ENCODE data around the gene TRPM5.

Gene TRPM5

DNA sequence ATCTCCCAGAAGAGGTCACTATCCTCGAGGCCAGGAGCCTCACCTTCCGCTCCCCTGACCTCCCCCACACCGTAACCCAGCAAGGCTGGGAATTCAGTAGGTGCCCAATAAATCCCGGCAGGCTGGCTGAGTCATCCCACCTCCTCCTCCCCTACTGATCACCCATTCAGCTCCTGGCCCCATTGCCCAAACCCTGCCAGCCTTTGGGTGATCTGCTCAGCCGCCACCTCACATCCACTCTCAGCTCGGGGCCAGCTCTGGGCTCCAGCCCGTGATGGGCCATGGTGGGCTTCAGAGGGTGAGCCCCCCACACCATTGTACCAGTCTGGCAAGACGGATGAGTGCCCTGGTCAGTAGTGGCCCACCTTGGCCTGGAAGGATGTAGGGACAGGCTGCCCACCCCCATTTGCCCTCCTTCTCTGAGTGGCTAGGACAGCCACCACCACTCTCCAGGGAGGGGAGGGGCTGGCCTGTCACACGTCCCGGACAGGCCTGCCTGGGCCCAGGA lies 8.2 kb downstream of the TRPM5 start:
- DNase-seq (ENCODE audit: low read depth, low spot score) = no peak

DNA sequence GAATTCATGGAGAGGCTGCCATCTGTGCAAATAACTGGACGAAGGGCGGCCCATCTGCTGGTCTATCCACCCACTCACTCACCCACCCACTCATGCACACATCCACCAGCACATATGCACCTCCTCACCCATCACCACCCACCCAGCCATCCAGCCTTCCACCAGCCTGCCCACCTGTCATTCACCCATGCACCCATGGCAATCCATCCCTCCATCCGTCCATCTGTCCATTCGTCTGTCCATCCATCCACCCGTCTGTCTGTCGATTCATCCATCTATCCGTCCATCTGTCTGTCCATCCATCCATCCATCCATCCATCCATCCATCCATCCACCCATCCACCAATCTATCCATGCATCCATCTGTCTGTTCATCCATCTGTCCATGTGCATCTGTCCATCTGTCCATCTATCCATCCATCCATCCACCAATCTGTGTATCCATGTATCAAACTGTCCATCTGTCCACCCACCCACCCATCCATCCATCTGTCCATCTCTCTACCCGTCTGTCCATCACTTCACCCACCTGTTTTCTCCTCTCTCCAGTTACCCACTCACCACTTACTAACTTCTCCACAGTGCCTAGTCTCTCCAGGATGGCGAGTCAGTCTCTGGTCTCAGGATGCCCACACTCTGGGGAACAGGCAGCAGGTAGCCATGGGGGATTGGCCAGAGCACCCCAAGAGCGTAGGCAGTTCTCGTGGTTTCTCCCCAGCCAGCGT lies 8.9 kb downstream of the TRPM5 start:
- no peak for DNase-seq (ENCODE audit: low read depth, low spot score)

DNA sequence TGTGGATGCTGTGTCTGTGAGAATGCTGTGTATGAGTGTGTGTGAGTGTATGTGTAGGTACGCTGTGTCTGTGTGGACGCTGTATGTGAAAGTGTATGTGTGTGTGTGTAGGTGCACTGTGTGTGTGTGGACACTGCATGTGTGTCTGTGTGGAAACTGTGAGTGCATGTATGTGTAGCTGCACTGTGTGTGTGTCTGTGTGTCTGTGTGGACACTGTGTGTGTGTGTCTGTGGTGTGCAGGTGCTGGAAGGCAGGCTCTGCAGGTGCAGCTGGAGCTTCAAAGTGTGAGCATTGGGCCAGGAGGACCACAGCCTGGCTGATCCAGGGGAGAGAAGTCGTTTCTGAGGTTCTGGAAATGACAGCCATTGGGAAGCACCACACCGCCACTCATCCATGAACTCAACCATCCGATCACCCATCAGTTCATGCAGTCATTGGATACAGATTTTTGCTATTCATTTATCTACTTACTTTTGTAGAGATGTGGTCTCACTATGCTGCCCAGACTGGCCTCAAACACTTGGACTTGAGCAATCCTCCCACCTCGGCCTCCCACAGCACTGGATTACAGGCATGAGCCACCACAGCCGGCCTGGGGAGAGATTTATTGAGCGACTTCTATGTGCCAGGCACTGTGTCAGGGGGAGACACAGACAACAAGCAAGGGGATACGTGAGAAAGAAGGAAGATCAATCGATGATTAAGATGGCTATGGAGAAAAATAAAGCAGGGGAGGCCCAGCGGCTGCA lies 9.6 kb downstream of the TRPM5 start:
- no peak for DNase-seq (ENCODE audit: low read depth, low spot score)

DNA sequence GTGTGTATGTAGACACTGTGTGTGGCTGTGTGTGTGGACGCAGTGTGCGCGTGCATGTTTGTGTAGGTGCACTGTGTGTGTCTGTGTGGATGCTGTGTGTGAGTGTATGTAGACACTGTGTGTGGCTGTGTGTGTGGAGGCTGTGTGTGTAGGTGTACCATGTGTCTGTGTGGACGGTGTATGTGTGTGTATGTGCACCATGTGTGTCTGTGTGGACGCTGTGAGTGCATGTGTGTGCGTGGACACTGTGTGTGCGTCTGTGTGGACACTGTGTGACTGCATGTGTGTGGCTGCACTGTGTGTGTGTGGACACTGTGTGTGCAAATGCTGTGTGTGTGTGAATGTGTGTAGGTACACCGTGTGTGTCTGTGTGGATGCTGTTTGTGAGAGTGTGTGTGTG lies 10.3 kb downstream of the TRPM5 start:
- no peak for DNase-seq (ENCODE audit: low read depth, low spot score)

DNA sequence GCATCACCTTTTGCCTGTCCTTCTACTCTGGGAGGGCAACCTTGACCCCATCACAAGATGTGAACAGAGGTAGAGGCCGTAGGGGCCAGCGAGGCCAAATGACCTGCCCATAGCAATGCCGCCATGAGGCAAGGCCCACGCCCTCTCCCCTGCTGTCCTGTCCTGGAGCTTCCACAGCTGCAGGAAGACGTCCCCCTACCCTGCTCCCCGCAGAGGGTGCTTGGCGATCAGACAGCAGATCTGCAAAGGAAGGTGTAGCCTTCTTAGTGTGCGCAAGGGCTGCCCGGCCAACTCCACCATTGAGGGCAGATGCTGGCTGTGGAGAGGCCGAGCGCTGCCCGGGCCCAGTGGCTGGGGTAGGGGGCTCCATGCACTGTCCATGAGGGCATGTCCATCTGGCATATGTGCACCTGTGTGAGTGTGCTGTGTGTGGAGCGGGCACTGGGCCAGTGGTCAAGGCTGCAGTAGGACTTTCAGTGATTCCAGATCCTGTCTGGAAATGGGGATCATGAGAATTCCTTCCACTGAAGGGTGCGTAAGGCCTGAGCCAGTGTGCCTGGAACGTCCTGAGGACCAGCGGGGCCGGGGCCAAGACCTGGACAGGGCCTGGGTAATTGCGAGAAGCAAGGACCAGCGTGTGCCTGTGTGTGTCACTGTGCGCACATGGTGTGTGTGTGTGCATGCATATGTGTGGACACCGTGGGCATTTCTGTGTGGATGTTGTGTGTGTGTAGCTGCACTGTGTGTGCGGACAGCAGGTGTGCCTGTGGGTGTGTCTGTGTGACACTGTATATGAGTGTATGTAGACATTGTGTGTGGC lies 11.0 kb downstream of the TRPM5 start:
- DNase-seq (ENCODE audit: low read depth, low spot score) = no peak

DNA sequence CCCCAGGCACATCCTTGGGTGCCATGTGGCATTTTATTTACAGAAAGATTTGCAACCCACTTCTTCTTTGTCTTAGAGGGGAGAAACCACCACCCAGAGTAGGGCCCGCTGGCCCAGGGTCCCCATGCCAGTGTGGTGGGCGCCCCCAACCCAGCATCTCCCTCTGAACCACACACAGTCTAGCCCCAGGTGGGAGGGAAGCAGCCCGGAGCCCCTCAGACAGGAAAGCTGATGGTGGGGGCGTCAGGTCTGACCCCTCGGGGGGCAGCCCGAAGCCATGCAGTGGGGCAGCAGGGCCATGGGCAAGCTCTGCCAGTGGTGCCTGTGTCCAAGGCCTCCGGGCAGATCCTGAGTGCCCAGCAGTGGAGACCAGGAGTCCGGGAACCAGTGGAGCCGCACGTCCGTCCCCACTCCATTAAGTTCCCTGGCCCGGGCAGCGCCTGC lies 11.7 kb downstream of the TRPM5 start:
- no peak for DNase-seq (ENCODE audit: low read depth, low spot score)

DNA sequence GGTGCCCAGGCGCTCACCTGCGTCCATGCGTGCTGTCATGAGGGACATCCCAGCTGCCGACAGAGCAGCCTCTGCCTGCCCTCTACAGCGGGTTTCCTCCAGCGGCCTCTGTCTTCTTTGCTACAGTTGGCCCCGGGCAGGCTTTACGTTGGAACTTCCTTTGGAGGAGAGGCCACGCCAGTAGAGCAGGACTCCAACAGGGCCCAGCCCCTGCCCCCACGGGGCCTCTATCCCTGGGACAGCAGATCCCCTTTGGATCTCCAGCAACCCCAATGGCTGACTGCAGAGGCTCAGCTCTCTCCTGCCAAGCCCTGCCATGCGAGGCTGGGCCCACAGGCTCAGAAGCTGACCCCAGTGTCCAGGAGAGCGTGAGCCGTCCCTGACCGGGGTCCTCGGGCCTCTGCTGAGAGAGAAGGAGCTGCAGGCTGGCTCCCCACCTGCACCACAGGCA lies 12.1 kb downstream of the TRPM5 start:
- DNase-seq (ENCODE audit: low read depth, low spot score) = no peak

DNA sequence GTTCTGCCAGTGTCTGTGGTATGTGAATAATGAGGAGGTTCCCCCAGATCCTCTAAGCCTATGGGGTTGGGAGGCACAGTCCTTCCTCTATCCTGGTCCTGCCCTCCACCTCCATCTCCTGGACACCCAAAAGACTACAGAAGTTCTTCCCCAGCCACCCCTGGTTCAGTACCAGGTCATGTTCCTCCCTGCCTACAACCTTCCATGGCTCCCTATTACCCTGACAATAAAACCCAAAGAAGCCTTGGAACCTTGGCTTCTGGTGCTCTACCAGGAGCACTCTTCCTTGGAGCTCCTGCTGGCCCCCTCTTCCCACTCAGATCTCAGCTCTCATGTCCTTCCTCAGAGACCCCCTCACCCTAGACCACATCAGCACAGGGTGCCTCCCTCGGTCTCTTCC lies 12.9 kb downstream of the TRPM5 start:
- DNase-seq (ENCODE audit: low read depth, low spot score) = no peak

DNA sequence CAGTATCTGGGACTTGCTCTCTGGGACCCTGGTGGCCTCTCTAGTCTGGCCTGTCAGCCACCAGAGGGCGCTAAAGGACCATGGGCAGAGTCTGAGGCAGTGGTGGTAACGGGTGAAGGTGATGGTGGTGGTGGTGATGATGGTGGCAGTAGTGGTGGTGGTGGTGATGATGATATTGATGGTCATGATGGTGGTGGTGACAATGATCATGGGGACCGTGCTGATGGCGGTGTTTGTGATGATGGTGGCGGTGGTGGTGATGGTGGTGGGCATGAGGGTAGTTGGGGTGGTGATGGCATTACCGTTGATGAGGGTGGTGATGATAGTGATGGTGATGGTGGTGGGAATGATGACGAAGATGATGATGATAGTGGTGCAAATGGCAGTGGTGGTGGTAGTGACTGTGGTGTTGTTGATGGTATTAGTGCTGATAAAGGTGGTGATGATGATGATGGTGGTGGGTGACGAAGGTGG lies 16.0 kb downstream of the TRPM5 start:
- DNase-seq (ENCODE audit: low read depth, low spot score) = no peak

DNA sequence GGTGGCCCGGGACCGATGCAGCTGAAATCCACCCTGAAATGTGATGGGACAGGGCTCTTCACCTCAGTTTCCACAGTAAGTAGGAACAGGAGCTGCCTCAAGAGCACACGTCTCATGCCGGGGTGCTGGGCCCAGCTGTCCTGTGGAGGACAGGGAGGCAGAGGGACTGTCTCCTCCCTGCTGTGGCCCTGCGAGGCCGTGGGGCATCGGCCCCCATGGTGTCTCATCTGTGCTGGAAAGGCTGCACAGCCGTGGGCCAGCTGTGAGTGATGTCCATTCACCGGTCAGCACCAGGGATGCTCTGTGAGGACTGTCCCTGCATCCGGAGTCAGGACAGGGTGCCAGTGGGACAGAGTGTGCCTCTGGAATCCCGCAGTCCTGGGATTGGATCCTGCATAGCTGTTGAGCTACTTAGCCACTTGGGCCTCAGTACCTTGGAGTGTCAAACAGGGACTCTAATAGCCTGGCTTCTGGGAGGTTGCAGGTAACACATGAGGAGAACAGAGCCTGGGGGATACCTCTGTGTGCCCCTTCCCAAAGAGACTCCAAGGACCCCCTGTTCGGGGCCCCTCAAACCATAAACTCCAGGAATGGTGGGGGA lies 16.5 kb downstream of the TRPM5 start:
- no peak for DNase-seq (ENCODE audit: low read depth, low spot score)

DNA sequence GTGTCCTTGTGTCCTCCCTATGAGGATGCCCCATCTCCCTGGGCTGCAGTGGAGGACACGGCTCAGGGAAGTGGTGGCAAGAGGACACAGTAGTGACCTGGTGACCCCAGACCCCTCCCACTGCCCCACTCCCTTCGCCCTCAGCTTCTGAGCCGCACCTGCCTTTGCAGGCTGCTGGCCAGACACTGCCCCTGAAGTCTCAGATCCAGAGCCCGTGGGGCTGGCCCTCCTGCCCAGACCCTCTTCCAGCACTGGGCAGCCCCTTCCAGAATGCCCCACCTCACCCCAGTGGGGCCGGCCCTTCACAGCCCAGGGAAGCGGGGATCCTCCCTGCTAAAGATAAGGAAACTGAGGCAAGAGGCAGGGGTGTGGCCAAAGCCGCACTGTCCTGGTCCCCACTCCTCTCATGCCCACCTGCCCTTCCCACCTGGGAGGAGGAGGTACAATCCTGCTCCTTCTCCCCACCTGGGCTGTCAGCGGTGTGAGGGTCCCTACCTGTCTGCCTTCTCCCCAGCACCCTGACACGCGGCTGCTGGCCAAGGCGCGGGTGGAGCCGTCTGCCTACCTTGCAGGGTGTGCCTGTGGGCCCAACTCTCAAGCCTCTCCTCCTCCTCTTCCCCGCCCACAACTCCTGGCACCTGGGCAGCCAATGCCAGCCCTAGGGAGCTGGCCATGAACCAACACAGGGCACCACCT lies 17.3 kb downstream of the TRPM5 start:
- DNase-seq (ENCODE audit: low read depth, low spot score) = no peak

DNA sequence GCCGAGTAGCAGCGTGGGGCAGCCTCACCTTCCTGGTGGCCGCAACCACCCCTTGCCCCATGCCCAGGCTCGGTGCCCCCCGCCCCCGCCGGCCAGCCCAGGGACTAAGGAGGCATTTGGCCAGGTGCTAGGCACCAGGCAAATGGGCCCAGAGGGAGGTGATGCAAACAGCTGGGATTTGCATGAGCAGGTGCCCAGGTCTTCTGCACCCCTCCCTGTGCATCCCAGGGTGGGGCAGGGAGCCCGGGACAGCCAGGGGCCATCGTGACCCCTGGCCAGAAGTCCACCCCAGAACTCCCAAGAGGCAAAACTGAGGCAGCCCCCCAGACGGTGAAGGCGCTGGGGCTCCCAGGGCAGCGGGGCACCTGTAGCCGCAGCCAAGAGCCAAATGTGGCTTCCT lies 18.1 kb downstream of the TRPM5 start:
- no peak for DNase-seq (ENCODE audit: low read depth, low spot score)

DNA sequence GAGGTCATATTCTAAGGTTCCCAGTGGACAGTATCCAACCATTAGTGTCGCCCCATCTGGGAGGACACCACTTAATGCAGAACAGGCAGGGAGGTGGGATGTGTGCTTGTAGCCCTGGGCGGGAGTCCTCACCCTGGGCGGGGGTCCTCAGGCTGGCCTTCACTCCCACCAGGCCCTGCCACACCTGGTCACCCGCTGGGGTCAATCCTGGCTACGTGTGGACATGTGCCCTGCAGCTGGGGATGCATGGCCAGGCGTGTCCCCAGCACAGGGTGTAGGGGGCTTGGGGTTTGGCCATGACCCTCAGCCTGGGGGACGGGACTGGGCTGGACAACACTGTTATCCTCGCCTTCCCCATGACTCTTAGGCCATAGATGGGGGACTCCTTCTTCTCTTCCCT lies 18.8 kb downstream of the TRPM5 start:
- no peak for DNase-seq (ENCODE audit: low read depth, low spot score)

DNA sequence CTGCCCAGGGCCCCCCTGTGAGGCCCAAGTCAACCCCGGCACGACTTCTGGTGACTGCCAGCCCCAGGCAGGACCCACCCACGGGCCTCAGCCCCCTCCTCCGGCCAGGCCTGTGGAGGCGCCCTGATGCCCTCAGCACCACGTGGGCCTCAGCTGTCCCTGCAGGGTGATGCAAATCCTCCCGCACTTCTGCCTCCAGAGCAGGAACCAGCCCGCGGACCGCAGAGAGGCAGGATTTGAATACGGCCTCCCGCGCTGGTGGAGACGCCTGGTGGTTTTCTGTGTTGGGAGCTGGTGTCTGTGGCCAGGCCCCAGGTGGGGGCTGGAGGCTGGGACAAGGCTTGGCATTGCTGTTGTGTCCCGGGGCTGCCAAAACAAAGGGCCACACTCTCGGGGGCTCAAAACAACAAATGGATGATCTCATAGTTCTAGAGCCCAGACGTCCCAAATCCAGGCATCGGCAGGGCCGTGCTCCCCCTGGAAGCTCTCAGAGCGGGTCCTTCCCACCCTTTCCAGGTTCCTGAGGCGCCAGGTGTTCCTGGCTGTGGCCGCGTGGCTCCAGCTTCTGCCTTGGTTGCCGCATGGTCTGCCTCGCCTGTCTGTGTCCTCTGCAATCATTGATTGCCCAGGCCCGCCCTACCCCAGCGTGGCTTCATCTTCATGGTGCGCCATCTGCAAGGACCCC lies 19.4 kb downstream of the TRPM5 start:
- DNase-seq (ENCODE audit: low read depth, low spot score) = no peak

DNA sequence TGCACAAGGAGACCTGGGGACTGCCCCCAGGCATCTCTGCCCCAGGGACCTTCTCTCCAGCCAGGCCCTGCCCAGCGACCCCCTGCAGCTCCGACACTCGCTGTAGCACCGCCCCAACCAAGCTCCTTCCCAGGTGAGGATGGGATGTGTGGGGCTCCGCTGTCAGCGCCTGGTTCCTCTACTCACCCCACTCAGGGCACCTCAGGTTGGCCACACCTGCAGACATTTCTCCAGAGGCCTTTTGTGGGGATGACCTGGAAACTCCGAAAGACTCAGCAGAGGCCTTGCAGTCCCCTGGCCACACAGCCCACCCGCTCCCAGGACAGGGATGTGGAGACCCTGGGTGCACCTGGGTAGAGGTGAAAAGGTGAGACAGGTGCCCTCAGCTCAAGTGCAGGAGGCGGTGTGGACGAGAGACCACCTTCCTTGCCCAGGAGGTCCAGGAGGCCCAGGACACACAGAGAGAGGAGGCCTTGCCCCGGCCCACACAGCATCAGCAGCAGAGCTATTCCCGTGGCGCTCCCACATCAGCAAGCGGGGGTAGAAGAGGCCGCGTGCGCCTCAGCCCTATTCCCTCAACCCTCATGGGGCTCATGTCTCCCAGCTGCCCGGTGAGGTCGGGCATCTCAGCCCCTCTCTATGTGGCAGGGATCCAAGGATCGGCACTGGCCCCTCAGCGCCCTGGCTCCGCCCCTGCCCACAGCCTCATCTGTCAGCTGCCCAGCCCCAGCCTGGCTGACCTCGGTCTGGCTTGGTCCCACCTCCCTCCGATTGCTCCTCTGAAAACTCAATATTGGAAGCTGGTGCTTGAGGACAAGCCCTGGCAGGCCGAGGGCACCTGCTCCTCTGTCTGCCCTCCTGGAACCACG lies 20.9 kb downstream of the TRPM5 start:
- no peak for DNase-seq (ENCODE audit: low read depth, low spot score)

DNA sequence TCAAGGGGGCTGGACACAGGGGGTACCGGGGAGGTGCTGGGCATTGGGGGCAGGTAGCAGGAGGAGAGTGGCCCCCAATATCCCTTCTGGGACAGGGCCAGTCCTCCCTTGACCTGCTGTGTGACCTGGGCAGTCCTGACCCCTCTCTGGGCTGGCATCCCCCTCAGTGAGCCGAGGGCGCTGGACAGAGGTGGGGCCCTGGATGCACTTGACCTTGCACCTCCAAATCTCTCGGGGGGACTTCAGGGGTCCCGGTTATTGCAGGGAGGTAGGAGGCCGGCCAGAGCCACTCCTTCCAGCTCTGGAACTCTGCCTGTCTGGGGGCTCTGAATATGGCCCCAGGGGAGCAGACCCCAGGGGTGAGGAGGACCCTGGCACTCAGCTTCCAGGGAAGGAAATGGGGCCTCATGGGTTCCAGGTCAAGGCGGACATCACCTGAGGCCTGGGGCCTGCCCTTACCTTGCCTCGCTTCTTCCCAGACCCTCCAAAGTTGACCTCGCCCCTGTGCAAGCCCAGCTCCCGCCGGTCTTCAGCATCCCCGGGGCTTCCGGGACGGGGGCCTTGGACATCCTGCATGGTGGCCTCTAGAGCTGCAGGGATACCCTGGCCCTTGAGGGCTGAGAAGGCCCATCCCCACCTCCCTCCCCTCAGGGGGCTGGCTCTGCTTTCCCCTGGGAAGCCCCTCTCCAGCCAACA lies 21.7 kb downstream of the TRPM5 start:
- DNase-seq (ENCODE audit: low read depth, low spot score) = no peak

DNA sequence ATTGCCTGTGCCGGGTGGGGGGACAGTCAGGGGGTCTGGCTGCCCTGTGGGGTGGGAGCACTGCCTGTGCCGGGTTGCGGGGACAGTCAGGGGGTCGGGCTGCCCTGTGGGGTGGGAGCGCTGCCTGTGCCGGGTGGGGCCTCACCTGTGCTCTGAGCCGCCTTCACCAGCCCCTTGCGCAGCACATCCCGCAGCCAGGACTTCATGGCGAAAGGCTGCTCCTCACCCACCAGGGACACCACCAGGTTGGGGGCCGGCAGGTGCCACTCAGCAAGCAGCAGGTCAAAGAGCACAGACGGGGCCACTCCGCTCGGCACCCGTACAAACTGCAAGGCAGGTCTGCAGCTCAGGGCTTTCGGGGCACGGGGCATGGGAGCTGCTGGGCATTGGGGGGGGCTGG lies 22.3 kb downstream of the TRPM5 start:
- no peak for DNase-seq (ENCODE audit: low read depth, low spot score)

DNA sequence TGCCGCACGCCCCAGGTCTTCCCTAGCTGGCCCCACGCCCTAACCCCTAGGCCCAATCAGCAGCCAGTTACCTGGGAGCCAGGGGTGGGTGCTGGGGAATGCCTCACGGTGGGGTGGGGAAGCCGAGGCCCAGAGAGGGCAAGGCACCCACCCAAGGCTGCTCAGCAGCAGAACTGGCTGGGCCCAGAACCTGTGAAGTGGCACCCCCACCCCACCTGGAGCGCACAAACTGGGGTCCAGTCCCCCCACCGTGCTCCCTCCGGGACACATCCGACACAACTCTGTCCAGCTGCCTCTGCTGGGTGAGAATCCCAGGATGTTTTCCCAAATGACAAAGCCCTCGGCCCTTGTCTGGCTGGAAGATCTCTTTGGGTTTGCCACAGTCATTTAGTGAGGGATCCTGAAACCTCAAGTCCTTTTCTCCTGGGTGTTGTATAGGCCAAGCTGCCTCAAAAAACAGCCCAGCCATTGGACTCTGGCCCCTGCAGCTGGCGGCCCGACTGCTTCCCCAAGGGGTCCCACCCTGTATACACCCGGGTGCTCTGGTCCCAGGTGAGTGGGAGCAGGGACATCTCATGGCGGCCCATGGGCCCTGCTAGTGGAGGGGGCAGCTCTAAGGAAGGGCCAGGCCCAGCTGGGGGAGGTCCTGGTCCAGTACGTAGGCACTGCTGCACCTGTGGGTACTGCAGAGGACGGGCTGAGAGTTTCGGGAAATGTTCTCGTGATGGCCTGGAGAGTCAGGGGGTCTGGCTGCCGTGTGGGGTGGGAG lies 22.9 kb downstream of the TRPM5 start:
- no peak for DNase-seq (ENCODE audit: low read depth, low spot score)
